DND-41 (cell line): ENCODE measurements around the gene NEGR1.

Source experiments
- ATAC-seq: fragments of 200-7000 bp; cut with Tn5 transposase; 3 replicates; pipeline ENCODE4 v1.9.1; 2021; ENCODE audit warnings: low read depth; ENCODE audit not compliant: insufficient read depth
- DNase-seq: peaks from one replicate; pipeline ENCODE4 v3.0.0-alpha.2; 2020
- H2AFZ ChIP-seq: 2 replicates; pipeline ENCODE4 v1.6.0; 2012; ENCODE audit warnings: low read depth, low read length
- H3K27ac ChIP-seq: 2 replicates; pipeline ENCODE4 v1.5.1; 2012; ENCODE audit warnings: low read length, inconsistent platforms
- H3K27me3 ChIP-seq: fragments of 200-600 bp; sonication (generic); 2 replicates; pipeline ENCODE4 v1.6.0; 2012; ENCODE audit warnings: low read length, mild to moderate bottlenecking, inconsistent platforms; ENCODE audit not compliant: insufficient read depth, poor library complexity
- H3K36me3 ChIP-seq: 2 replicates; pipeline ENCODE4 v1.5.1; 2012; ENCODE audit warnings: low read length, inconsistent platforms; ENCODE audit not compliant: insufficient read depth
- H3K4me1 ChIP-seq: 2 replicates; pipeline ENCODE4 v1.5.1; 2012; ENCODE audit warnings: mild to moderate bottlenecking, low read length; ENCODE audit not compliant: insufficient read depth
- H3K4me2 ChIP-seq: 2 replicates; pipeline ENCODE4 v1.6.0; 2012; ENCODE audit warnings: mild to moderate bottlenecking, moderate library complexity, low read length, inconsistent platforms; ENCODE audit not compliant: insufficient read depth
- H3K4me3 ChIP-seq, 2 experiments: fragments of 200-600 bp in 1 of 2; shearing (Covaris generic) in 1 of 2; 2 replicates each; pipeline ENCODE4 v1.5.1; 2012 to 2016; ENCODE audit warnings: inconsistent platforms in 2 of 2, low read length in 2 of 2, mild to moderate bottlenecking in 2 of 2, low read depth in 1 of 2, moderate library complexity in 1 of 2
- H3K79me2 ChIP-seq: 2 replicates; pipeline ENCODE4 v1.6.0; 2012; ENCODE audit warnings: low read length, inconsistent platforms; ENCODE audit not compliant: insufficient read depth
- H3K9ac ChIP-seq: 2 replicates; pipeline ENCODE4 v1.6.0; 2012; ENCODE audit warnings: low read depth, mild to moderate bottlenecking, inconsistent platforms, low read length, moderate library complexity
- H3K9me3 ChIP-seq: 2 replicates; pipeline ENCODE4 v1.5.1; 2012; ENCODE audit warnings: low read length, moderate library complexity, mild to moderate bottlenecking, inconsistent platforms; ENCODE audit not compliant: insufficient read depth, severe bottlenecking
- H4K20me1 ChIP-seq: 2 replicates; pipeline ENCODE4 v1.6.0; 2012; ENCODE audit warnings: low read length; ENCODE audit not compliant: insufficient read depth
- CTCF ChIP-seq: IDR thresholded peaks from 2 replicates; pipeline ENCODE4 v1.5.1; 2012; ENCODE audit warnings: borderline replicate concordance, low read length, moderate library complexity, mild to moderate bottlenecking; ENCODE audit not compliant: poor library complexity, severe bottlenecking; ENCODE audit errors: extremely low read depth
- EZH2 ChIP-seq: IDR thresholded peaks from 3 replicates; pipeline ENCODE4 v1.6.1; 2012; ENCODE audit warnings: borderline replicate concordance, low read depth, mild to moderate bottlenecking, moderate library complexity, low read length, inconsistent platforms; ENCODE audit not compliant: severe bottlenecking

NEGR1 gene

GRCh38 chr1:71964188-71964587, 318.2 kb downstream of the NEGR1 start:
- Histone ChIP-seq H3K9me3 (no peaks in the 10 kb centered on the region), H3K4me3 (no peak overlapping the region), H3K27me3 (no peaks in the 10 kb centered on the region), H3K27ac (no peak overlapping the region), H2AFZ (no peak overlapping the region), H3K79me2 (no peaks in the 10 kb centered on the region), H3K4me1 (peaks cover 19% of the 10 kb centered on the region), H3K9ac (no peak overlapping the region), H4K20me1 (no peaks in the 10 kb centered on the region), H3K36me3 (no peaks in the 10 kb centered on the region), H3K4me2 (no peak overlapping the region)
- no peak for TF ChIP-seq EZH2
- TF ChIP-seq CTCF = no peak
- no peak for DNase-seq
- no peak for ATAC-seq

GRCh38 chr1:71956613-71957285, 325.6 kb downstream of the NEGR1 start:
- no peak for ATAC-seq
- Histone ChIP-seq H4K20me1 (no peaks in the 10 kb centered on the region), H3K4me2 (no peak overlapping the region), H3K9ac (no peak overlapping the region), H3K4me3 (no peak overlapping the region), H3K4me1 (no peaks in the 10 kb centered on the region), H3K36me3 (no peaks in the 10 kb centered on the region), H2AFZ (no peak overlapping the region), H3K79me2 (no peaks in the 10 kb centered on the region), H3K9me3 (no peaks in the 10 kb centered on the region), H3K27ac (no peak overlapping the region), H3K27me3 (no peaks in the 10 kb centered on the region)
- TF ChIP-seq CTCF = no peak
- no peak for TF ChIP-seq EZH2
- DNase-seq = no peak

- Histone ChIP-seq H3K4me1 (peaks cover 3% of the 10 kb centered on the region; the same call in 1 of the 2 replicates), H3K36me3 (no peaks in the 10 kb centered on the region), H3K9ac (no peak overlapping the region), H2AFZ (no peak overlapping the region), H3K9me3 (no peaks in the 10 kb centered on the region), H3K4me2 (no peak overlapping the region), H3K27ac (no peak overlapping the region), H3K27me3 (no peaks in the 10 kb centered on the region), H3K4me3 (no peak overlapping the region), H3K79me2 (no peaks in the 10 kb centered on the region), H4K20me1 (no peaks in the 10 kb centered on the region)
- DNase-seq (no peak), ATAC-seq (no peak)
- TF ChIP-seq CTCF (no peak), EZH2 (no peak)
Measured at GRCh38 chr1:71950579-71950978, 331.8 kb downstream of the NEGR1 start.
